Spleen (tissue), 11 donors: ENCODE results near the gene CCDC88C. TPM values are rescaled to one million over a fixed set of nuclear protein-coding genes. Genes with fewer than 3 reads are reported as not detected.

ENCODE experiments used
- DNase-seq: peaks from one replicate; pipeline ENCODE4 v3.0.0-alpha.2; 2020
- H3K27ac ChIP-seq, 8 donors: fragments of 200-600 bp; sonication (generic) in 7 of 8; 1 replicate in 4 of 8; 2 replicates in 4 of 8; pipeline versions ENCODE4 v1.5.0 to v1.8.0; 2016 to 2021; ENCODE audit warnings: inconsistent platforms in 4 of 8, mild to moderate bottlenecking in 4 of 8, moderate library complexity in 1 of 8
- H3K27me3 ChIP-seq, 7 donors: fragments of 200-600 bp; sonication (generic) in 6 of 7; replicated peaks in 1 of 7; 1 replicate in 4 of 7; 2 replicates in 3 of 7; pipeline versions ENCODE4 v1.5.0 to v1.8.0; 2016 to 2021; ENCODE audit warnings: inconsistent platforms in 3 of 7, mild to moderate bottlenecking in 1 of 7
- H3K36me3 ChIP-seq, 6 donors: fragments of 200-600 bp; sonication (generic) in 5 of 6; 1 replicate in 4 of 6; 2 replicates in 2 of 6; pipeline versions ENCODE4 v1.5.0 to v1.8.0; 2016 to 2021; ENCODE audit warnings: inconsistent platforms in 2 of 6
- H3K4me1 ChIP-seq, 6 donors: fragments of 200-600 bp; sonication (generic) in 5 of 6; 1 replicate in 3 of 6; 2 replicates in 3 of 6; pipeline versions ENCODE4 v1.5.0 to v1.8.0; 2016 to 2021; ENCODE audit warnings: inconsistent platforms in 3 of 6
- H3K4me3 ChIP-seq, 8 donors: fragments of 200-600 bp; sonication (generic) in 7 of 8; 1 replicate in 4 of 8; 2 replicates in 4 of 8; pipeline versions ENCODE4 v1.5.0 to v1.8.0; 2016 to 2021; ENCODE audit warnings: inconsistent platforms in 4 of 8, mild to moderate bottlenecking in 4 of 8, moderate library complexity in 2 of 8
- H3K9me3 ChIP-seq, 8 donors: fragments of 200-600 bp; sonication (generic) in 7 of 8; 1 replicate in 4 of 8; 2 replicates in 4 of 8; pipeline versions ENCODE4 v1.5.0 to v1.8.0; 2016 to 2021; ENCODE audit warnings: inconsistent platforms in 4 of 8
- POLR2A ChIP-seq, 3 donors: fragments of 450-650 bp; IDR thresholded peaks; one replicate each; pipeline ENCODE4 v1.5.1; 2017; ENCODE audit warnings: antibody characterized with exemption in 3 of 3, mild to moderate bottlenecking in 1 of 3
- POLR2AphosphoS5 ChIP-seq, 3 donors: sonication (generic); formaldehyde crosslinking; IDR thresholded peaks; one replicate each; pipeline ENCODE4 v1.5.1; 2017; ENCODE audit warnings: antibody characterized with exemption in 3 of 3
- WGBS, 5 donors: extraction: QIAGEN DNeasy Blood & Tissue Kit in 3 of 5; methylation state at CpG; one replicate each; pipeline versions ENCODE4 v1.1.5 to v1.1.7; 2013 to 2018; 5-methylcytosine and 5-hydroxymethylcytosine counted together
- intact Hi-C: fragments of 100-400 bp; cut with DNase I; formaldehyde crosslinking; loops from one replicate; pipeline ENCODE4 v1.15.0; 2023; ENCODE audit warnings: low total_unique reads
- polyA plus RNA-seq, 3 donors: library from polyadenylated mRNA; stranded (reverse); fragments of 200-250 nt; gene quantifications; one replicate each; pipeline ENCODE4 v1.2.1, GENCODE V29; 2013
- total RNA-seq, 7 donors: library from RNA; depleted of rRNA in 3 of 7; stranded (reverse); fragments of >200 nt in 3 of 7; fragmentation: NEBNext Ultra II Directional in 4 of 7; extraction: Animal tissue kit (Norgen Biotek cat#: 25700) in 4 of 7; gene quantifications; one replicate each; pipeline versions ENCODE4 v1.1.0 to v1.2.1, GENCODE V29; 2016 to 2021
- TF ChIP-seq, protein P1 (sequence below), 11 experiments: fragments of 200-600 bp in 7 of 11; fragments of 450-650 bp in 4 of 11; sonication (generic) in 4 of 11; IDR thresholded peaks in 8 of 11; conservative IDR thresholded peaks in 3 of 11; 1 replicate in 7 of 11; 2 replicates in 4 of 11; pipeline versions ENCODE4 v1.4.0 to v1.8.0; 2016 to 2021; ENCODE audit warnings: antibody characterized with exemption in 11 of 11, inconsistent platforms in 4 of 11, mild to moderate bottlenecking in 1 of 11
- donor health status: healthy with polysubstance abuse.
- donor health status: DM: no; HTN: no; CAD: no; lungs with moderate emphysema.
- donor health status: DM: no; HTN: no; CAD: no.
- donor health status: Bipolar disorder and iron deficiency.
- donor health status: healthy.
- donor health status: DM: no; HTN: no; CAD: no.
- donor health status: DM: yes; HTN: yes; CAD: no.

Gene CCDC88C
- total and polyA plus RNA-seq, 10 donors = 23.2 to 136 (median 101) TPM

DNA sequence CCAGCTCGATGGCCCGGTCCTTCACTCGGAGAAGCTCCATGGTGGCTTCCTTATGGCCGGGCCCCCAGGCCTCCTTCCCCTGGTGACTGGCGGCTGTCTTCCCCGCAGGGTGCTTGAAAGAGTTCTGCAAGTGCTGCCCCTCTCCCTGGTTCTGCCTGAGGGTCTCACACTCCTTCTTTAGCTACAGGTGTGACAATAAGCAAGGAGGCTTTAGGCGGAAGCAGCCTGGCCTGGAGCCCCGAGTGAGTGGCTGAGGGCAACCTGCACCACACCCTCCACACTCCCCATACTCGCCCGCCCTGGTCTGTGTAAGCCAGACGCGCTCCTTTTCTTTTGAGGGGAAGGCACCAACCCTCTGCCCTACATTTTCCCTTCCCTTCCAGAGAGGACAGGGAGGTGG is 110.6 kb downstream of the CCDC88C start:
- 94 to 98% (median 96%) methylated on average over 12 of the region's 12 CpGs for WGBS, 5 donors
- peak; percentile 66 for DNase-seq

DNA sequence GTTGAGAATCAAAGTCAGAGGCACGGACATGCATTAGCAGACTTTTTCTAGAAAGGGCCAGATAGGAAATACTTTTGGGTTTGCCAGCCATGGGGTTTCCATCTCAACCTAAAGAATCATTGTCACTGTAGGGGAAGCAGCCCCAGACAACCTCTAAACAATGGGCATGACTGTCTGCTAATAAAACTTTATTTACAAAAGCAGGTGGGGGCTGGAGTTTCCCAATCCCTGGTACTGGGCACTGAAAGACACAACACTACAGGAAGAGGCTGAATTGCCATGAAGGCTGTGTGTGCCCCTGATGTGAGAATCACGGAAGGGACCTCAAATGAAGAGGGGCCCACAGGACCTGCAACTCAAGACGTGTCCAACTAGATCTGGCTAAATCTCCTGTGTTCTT is 111.1 kb downstream of the CCDC88C start:
- TF ChIP-seq POLR2AphosphoS5 (IDR thresholded peaks at IDR 0.05) (no peak), POLR2A (IDR thresholded peaks at IDR 0.05) (no peak)
- TF ChIP-seq, protein P1, sequence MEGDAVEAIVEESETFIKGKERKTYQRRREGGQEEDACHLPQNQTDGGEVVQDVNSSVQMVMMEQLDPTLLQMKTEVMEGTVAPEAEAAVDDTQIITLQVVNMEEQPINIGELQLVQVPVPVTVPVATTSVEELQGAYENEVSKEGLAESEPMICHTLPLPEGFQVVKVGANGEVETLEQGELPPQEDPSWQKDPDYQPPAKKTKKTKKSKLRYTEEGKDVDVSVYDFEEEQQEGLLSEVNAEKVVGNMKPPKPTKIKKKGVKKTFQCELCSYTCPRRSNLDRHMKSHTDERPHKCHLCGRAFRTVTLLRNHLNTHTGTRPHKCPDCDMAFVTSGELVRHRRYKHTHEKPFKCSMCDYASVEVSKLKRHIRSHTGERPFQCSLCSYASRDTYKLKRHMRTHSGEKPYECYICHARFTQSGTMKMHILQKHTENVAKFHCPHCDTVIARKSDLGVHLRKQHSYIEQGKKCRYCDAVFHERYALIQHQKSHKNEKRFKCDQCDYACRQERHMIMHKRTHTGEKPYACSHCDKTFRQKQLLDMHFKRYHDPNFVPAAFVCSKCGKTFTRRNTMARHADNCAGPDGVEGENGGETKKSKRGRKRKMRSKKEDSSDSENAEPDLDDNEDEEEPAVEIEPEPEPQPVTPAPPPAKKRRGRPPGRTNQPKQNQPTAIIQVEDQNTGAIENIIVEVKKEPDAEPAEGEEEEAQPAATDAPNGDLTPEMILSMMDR (IDR thresholded peaks at IDR 0.05 in 8 of 11, conservative IDR thresholded peaks at IDR 0.05 in 3 of 11) = no peak
- Histone ChIP-seq H3K4me1 (peaks cover 0 to 32% (median 10%) of the 10 kb centered on the region in 6 donors), H3K27me3 (no peaks in the 10 kb centered on the region), H3K27ac (no peak overlapping the region), H3K36me3 (peaks cover 18 to 100% (median 84%) of the 10 kb centered on the region in 6 donors), H3K4me3 (no peak overlapping the region), H3K9me3 (no peaks in the 10 kb centered on the region)
- DNase-seq = no peak
- intact Hi-C loops = no loop called here
- WGBS, 5 donors = 94 to 100% (median 96%) methylated on average over 3 of the region's 3 CpGs

More for the DNA sequence above, 110.6 kb downstream of the CCDC88C start:
- H3K27me3 ChIP-seq = no peaks in the 10 kb centered on the region
- H3K36me3 ChIP-seq = peaks cover 18 to 100% (median 82%) of the 10 kb centered on the region in 6 donors
- no peaks in the 10 kb centered on the region for H3K9me3 ChIP-seq
- intact Hi-C loops = no loop called here
- peak in 1 of 3 donors; percentile 26 for TF ChIP-seq POLR2AphosphoS5 (IDR thresholded peaks at IDR 0.05)
- TF ChIP-seq, protein P1 (IDR thresholded peaks at IDR 0.05 in 8 of 11, conservative IDR thresholded peaks at IDR 0.05 in 3 of 11) = no peak
- no peak overlapping the region for H3K27ac ChIP-seq
- H3K4me3 ChIP-seq = no peak overlapping the region
- H3K4me1 ChIP-seq = peaks cover 0 to 37% (median 12%) of the 10 kb centered on the region in 6 donors

DNA sequence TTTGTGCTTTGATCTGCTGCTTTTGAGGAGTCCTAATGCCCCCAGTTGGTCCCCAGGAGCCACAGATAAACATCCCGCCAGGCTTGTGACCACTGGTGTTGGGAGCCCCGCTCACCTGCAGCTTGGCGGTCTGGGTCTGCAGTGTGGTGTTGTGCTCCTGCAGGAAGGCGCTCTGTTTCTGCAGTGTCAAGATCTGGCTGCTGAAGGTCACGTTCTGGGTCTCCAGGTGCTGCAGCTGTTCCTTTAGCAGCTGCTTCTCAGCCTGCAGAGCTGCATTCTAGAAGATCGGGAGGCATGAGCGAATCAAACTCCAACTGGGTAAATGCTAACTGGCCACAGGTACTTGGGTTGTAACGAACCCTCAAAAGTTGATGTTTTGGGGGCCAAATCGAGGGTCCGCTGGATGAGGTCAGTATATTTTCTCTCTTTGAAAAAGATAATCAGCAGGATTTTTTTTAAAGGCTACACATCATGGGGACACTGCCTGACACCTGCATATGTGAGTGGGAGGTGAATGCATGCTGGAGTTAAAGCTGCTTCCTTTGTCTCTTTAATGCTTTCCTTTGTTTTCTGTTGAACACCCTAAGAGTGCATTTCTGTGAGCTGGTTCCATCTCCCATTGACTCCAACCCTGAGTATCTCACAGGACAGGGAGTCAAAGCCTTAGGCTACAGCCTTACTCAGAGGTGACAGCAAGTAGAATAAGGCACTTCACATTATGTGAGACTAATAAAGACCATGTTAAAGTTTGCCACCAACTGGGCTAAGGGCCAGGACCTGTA is 111.8 kb downstream of the CCDC88C start:
- Histone ChIP-seq H3K36me3 (peaks cover 18 to 100% (median 85%) of the 10 kb centered on the region in 6 donors), H3K9me3 (no peaks in the 10 kb centered on the region), H3K27ac (no peak overlapping the region), H3K4me3 (no peak overlapping the region), H3K4me1 (peaks cover 0 to 25% (median 3%) of the 10 kb centered on the region in 6 donors), H3K27me3 (no peaks in the 10 kb centered on the region)
- TF ChIP-seq POLR2AphosphoS5 (IDR thresholded peaks at IDR 0.05) (no peak), POLR2A (IDR thresholded peaks at IDR 0.05) (no peak)
- TF ChIP-seq, protein P1 (IDR thresholded peaks at IDR 0.05 in 8 of 11, conservative IDR thresholded peaks at IDR 0.05 in 3 of 11) = no peak
- peak; percentile 25 for DNase-seq
- intact Hi-C loops = no loop called here
- 89 to 97% (median 96%) methylated on average over 8 to 10 of the region's 10 CpGs for WGBS, 5 donors

DNA sequence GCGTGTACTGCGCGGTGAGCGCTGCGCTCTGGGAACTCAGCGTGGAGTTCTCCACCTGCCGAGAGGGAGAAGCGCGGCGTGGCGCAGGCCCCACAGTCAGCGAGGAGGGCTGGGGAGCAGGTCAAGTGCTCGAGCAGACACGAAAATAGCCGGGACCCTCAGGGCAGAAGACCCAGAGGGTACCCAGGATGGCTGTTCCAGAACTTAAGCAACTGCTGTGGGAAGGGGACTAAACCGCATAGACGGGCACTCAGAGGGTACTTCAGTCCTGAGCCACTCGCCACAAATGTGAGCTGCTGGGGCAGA is 113.7 kb downstream of the CCDC88C start:
- TF ChIP-seq, protein P1 (IDR thresholded peaks at IDR 0.05 in 8 of 11, conservative IDR thresholded peaks at IDR 0.05 in 3 of 11) = no peak
- TF ChIP-seq POLR2A (IDR thresholded peaks at IDR 0.05) (no peak), POLR2AphosphoS5 (IDR thresholded peaks at IDR 0.05) (peak in 2 of 3 donors; percentile 27 to 43)
- peaks cover 0 to 13% (median 0%) of the 10 kb centered on the region in 6 donors for H3K4me1 ChIP-seq
- no peak overlapping the region for H3K27ac ChIP-seq
- no peaks in the 10 kb centered on the region for H3K9me3 ChIP-seq
- H3K27me3 ChIP-seq = no peaks in the 10 kb centered on the region
- no peak overlapping the region for H3K4me3 ChIP-seq
- 93 to 96% (median 95%) methylated on average over 18 of the region's 18 CpGs for WGBS, 5 donors
- DNase-seq = no peak
- intact Hi-C loops = no loop called here
- peaks cover 24 to 100% (median 90%) of the 10 kb centered on the region in 6 donors for H3K36me3 ChIP-seq
